OCI-LY7 (cell line): Measurements from ENCODE around the gene JAZF1.

Experiments used
- EZH2phosphoT487 ChIP-seq: fragments of 200-600 bp; sonication (generic); IDR thresholded peaks from 2 replicates; pipeline ENCODE4 v1.6.1; 2018; ENCODE audit warnings: low read depth, borderline replicate concordance, mild to moderate bottlenecking, mixed run types, antibody characterized with exemption, low read length, moderate library complexity, mixed read lengths
- TF ChIP-seq, protein P1 (sequence below): fragments of 200-600 bp; sonication (generic); conservative IDR thresholded peaks from 2 replicates; pipeline ENCODE4 v1.5.1; 2014; ENCODE audit warnings: mild to moderate bottlenecking, antibody characterized with exemption, low read length, moderate library complexity, mixed read lengths

DNA sequence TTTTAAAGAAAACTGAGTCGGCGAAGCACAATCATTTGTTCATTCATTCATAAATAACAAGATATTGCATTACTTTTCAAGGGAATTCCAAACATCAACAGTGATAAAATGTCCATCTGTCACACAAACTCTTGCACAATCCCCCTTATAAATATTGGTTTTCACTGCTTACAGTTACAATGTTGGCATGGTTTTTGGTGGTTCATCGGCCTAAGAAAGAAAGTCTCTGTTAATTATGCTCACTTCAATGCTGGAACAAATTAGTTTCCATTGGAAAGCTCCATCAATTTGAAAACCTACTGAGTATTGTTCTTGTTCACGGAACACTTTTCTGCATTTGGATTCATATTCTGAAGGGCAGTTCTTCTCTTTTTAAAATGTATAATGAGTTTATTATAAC, 188.5 kb downstream of the JAZF1 start:
- TF ChIP-seq, protein P1, sequence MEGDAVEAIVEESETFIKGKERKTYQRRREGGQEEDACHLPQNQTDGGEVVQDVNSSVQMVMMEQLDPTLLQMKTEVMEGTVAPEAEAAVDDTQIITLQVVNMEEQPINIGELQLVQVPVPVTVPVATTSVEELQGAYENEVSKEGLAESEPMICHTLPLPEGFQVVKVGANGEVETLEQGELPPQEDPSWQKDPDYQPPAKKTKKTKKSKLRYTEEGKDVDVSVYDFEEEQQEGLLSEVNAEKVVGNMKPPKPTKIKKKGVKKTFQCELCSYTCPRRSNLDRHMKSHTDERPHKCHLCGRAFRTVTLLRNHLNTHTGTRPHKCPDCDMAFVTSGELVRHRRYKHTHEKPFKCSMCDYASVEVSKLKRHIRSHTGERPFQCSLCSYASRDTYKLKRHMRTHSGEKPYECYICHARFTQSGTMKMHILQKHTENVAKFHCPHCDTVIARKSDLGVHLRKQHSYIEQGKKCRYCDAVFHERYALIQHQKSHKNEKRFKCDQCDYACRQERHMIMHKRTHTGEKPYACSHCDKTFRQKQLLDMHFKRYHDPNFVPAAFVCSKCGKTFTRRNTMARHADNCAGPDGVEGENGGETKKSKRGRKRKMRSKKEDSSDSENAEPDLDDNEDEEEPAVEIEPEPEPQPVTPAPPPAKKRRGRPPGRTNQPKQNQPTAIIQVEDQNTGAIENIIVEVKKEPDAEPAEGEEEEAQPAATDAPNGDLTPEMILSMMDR: no peak
- no peak for TF ChIP-seq EZH2phosphoT487
